Mesendoderm (in vitro differentiated cells): ENCODE measurements around the gene RGS5.

ENCODE experiments used
- DNase-seq: peaks from one replicate; pipeline ENCODE4 v3.0.0; 2013
- H2AK5ac ChIP-seq: 2 replicates; pipeline ENCODE4 v1.6.1; 2013; ENCODE audit warnings: low read length, inconsistent platforms
- H2BK120ac ChIP-seq: 2 replicates; pipeline ENCODE4 v1.6.1; 2013; ENCODE audit warnings: low read depth, mild to moderate bottlenecking, low read length, moderate library complexity, mixed read lengths
- H2BK15ac ChIP-seq: replicated peaks from 2 replicates; pipeline ENCODE4 v1.6.1; 2013; ENCODE audit warnings: low read depth, mild to moderate bottlenecking, moderate library complexity
- H2BK5ac ChIP-seq: 2 replicates; pipeline ENCODE4 v1.6.1; 2013; ENCODE audit warnings: low read length, inconsistent platforms
- H3K18ac ChIP-seq: 2 replicates; pipeline ENCODE4 v1.6.1; 2013; ENCODE audit warnings: mild to moderate bottlenecking, low read length, mixed read lengths
- H3K23ac ChIP-seq: one replicate; pipeline ENCODE4 v1.6.1; 2013; ENCODE audit warnings: low read length
- H3K27ac ChIP-seq: 2 replicates; pipeline ENCODE4 v1.5.1; 2013; ENCODE audit warnings: low read depth, mild to moderate bottlenecking, inconsistent platforms, low read length, moderate library complexity
- H3K27me3 ChIP-seq: 2 replicates; pipeline ENCODE4 v1.6.1; 2013; ENCODE audit warnings: low read length, control low read depth, mild to moderate bottlenecking, inconsistent platforms; ENCODE audit not compliant: insufficient read depth, poor library complexity
- H3K36me3 ChIP-seq: 2 replicates; pipeline ENCODE4 v1.6.1; 2013; ENCODE audit warnings: low read length, inconsistent platforms; ENCODE audit not compliant: control insufficient read depth, insufficient read depth
- H3K4ac ChIP-seq: one replicate; pipeline ENCODE4 v1.6.1; 2013; ENCODE audit warnings: low read depth, mild to moderate bottlenecking, low read length, moderate library complexity
- H3K4me1 ChIP-seq: 2 replicates; pipeline ENCODE4 v1.6.1; 2013; ENCODE audit warnings: low read depth, low read length, inconsistent platforms; ENCODE audit not compliant: control insufficient read depth
- H3K4me2 ChIP-seq: 2 replicates; pipeline ENCODE4 v1.6.1; 2013; ENCODE audit warnings: low read length
- H3K4me3 ChIP-seq: 2 replicates; pipeline ENCODE4 v1.5.1; 2013; ENCODE audit warnings: mild to moderate bottlenecking, low read length
- H3K56ac ChIP-seq: one replicate; pipeline ENCODE4 v1.6.1; 2013; ENCODE audit warnings: low read length
- H3K79me1 ChIP-seq: 2 replicates; pipeline ENCODE4 v1.6.1; 2013; ENCODE audit warnings: low read length, inconsistent platforms
- H3K79me2 ChIP-seq: 2 replicates; pipeline ENCODE4 v1.6.1; 2013; ENCODE audit warnings: mild to moderate bottlenecking, low read length; ENCODE audit not compliant: control insufficient read depth, insufficient read depth
- H3K9ac ChIP-seq: 2 replicates; pipeline ENCODE4 v1.6.1; 2013; ENCODE audit warnings: low read length, inconsistent platforms
- H4K5ac ChIP-seq: one replicate; pipeline ENCODE4 v1.6.1; 2013; ENCODE audit warnings: low read length
- H4K8ac ChIP-seq: one replicate; pipeline ENCODE4 v1.6.1; 2013; ENCODE audit warnings: low read depth, mild to moderate bottlenecking, control low read depth, low read length, moderate library complexity
- WGBS: extraction: QIAGEN DNeasy Blood & Tissue Kit; methylation state at CpG from one replicate; pipeline ENCODE4 v1.1.7; 2013; ENCODE audit warnings: low lambda C conversion rate, missing lambda C conversion rate; ENCODE audit not compliant: insufficient coverage; ENCODE audit errors: extremely low coverage; 5-methylcytosine and 5-hydroxymethylcytosine counted together

The RGS5 gene

GRCh38 chr1:163161841-163162240 lies 40.9 kb downstream of the RGS5 start:
- Histone ChIP-seq H2AK5ac (no peak overlapping the region), H3K4me1 (no peaks in the 10 kb centered on the region), H3K23ac (no peak overlapping the region), H3K56ac (no peak overlapping the region), H3K4ac (no peak overlapping the region), H3K9ac (no peak overlapping the region), H4K5ac (no peak overlapping the region), H3K4me2 (no peak overlapping the region), H3K79me1 (no peaks in the 10 kb centered on the region), H2BK5ac (no peak overlapping the region), H3K4me3 (no peak overlapping the region), H4K8ac (no peak overlapping the region), H2BK120ac (no peak overlapping the region), H3K79me2 (no peaks in the 10 kb centered on the region), H3K27me3 (no peaks in the 10 kb centered on the region), H3K27ac (no peak overlapping the region), H3K36me3 (no peaks in the 10 kb centered on the region), H3K18ac (no peak overlapping the region), H2BK15ac (no peak overlapping the region)
- no CpG with 5 or more reads among the region's 5 CpGs for WGBS
- no peak for DNase-seq

- Histone ChIP-seq H3K27ac (no peak overlapping the region), H3K9ac (no peak overlapping the region), H3K18ac (no peak overlapping the region), H2BK120ac (no peak overlapping the region), H3K4me1 (no peaks in the 10 kb centered on the region), H3K23ac (no peak overlapping the region), H2BK15ac (no peak overlapping the region), H3K4me3 (no peak overlapping the region), H2AK5ac (no peak overlapping the region), H4K5ac (no peak overlapping the region), H3K4ac (no peak overlapping the region), H3K79me2 (no peaks in the 10 kb centered on the region), H3K56ac (no peak overlapping the region), H2BK5ac (no peak overlapping the region), H3K79me1 (no peaks in the 10 kb centered on the region), H3K36me3 (no peaks in the 10 kb centered on the region), H4K8ac (no peak overlapping the region), H3K27me3 (no peaks in the 10 kb centered on the region), H3K4me2 (no peak overlapping the region)
- WGBS = no CpG with 5 or more reads among the region's 2 CpGs
- no peak for DNase-seq
Measured at GRCh38 chr1:163161337-163161736, 41.4 kb downstream of the RGS5 start.

GRCh38 chr1:163155606-163156005 lies 47.1 kb downstream of the RGS5 start:
- Histone ChIP-seq H3K9ac (no peak overlapping the region), H3K56ac (no peak overlapping the region), H2BK15ac (no peak overlapping the region), H3K27me3 (no peaks in the 10 kb centered on the region), H3K79me1 (no peaks in the 10 kb centered on the region), H3K4me3 (no peak overlapping the region), H2AK5ac (no peak overlapping the region), H3K36me3 (no peaks in the 10 kb centered on the region), H3K4me2 (no peak overlapping the region), H3K4me1 (peaks cover 3% of the 10 kb centered on the region), H4K8ac (no peak overlapping the region), H4K5ac (no peak overlapping the region), H3K23ac (no peak overlapping the region), H3K18ac (no peak overlapping the region), H2BK120ac (no peak overlapping the region), H3K79me2 (no peaks in the 10 kb centered on the region), H3K4ac (no peak overlapping the region), H3K27ac (no peak overlapping the region), H2BK5ac (no peak overlapping the region)
- WGBS = no CpG with 5 or more reads among the region's 5 CpGs
- DNase-seq = no peak

GRCh38 chr1:163148911-163149310 lies 53.8 kb downstream of the RGS5 start:
- no peak overlapping the region for H2BK5ac ChIP-seq
- no peak overlapping the region for H3K4me3 ChIP-seq
- H3K23ac ChIP-seq = no peak overlapping the region
- no peak for DNase-seq
- H2BK120ac ChIP-seq = no peak overlapping the region
- no peak overlapping the region for H4K8ac ChIP-seq
- H3K9ac ChIP-seq = no peak overlapping the region
- no peaks in the 10 kb centered on the region for H3K27me3 ChIP-seq
- H3K27ac ChIP-seq = no peak overlapping the region
- no peaks in the 10 kb centered on the region for H3K36me3 ChIP-seq
- no CpG with 5 or more reads among the region's 2 CpGs for WGBS
- H2BK15ac ChIP-seq = no peak overlapping the region
- no peak overlapping the region for H4K5ac ChIP-seq
- no peak overlapping the region for H3K4ac ChIP-seq
- no peaks in the 10 kb centered on the region for H3K4me1 ChIP-seq
- no peak overlapping the region for H3K18ac ChIP-seq
- no peaks in the 10 kb centered on the region for H3K79me1 ChIP-seq
- H3K4me2 ChIP-seq = no peak overlapping the region
- no peak overlapping the region for H3K56ac ChIP-seq
- H2AK5ac ChIP-seq = no peak overlapping the region
- H3K79me2 ChIP-seq = no peaks in the 10 kb centered on the region

GRCh38 chr1:163147019-163147418 lies 55.7 kb downstream of the RGS5 start:
- no peak overlapping the region for H3K4me2 ChIP-seq
- H3K36me3 ChIP-seq = no peaks in the 10 kb centered on the region
- no peak overlapping the region for H3K27ac ChIP-seq

GRCh38 chr1:163145435-163145834 lies 57.3 kb downstream of the RGS5 start:
- no peak overlapping the region for H3K18ac ChIP-seq
- H3K56ac ChIP-seq = no peak overlapping the region
- no CpG with 5 or more reads among the region's 1 CpG for WGBS
- H4K8ac ChIP-seq = no peak overlapping the region
- H2AK5ac ChIP-seq = no peak overlapping the region
- no peaks in the 10 kb centered on the region for H3K4me1 ChIP-seq
- H3K27me3 ChIP-seq = no peaks in the 10 kb centered on the region
- no peak overlapping the region for H2BK15ac ChIP-seq
- H4K5ac ChIP-seq = no peak overlapping the region
- no peak overlapping the region for H3K4me3 ChIP-seq
- H3K27ac ChIP-seq = no peak overlapping the region
- no peak overlapping the region for H3K9ac ChIP-seq
- no peak for DNase-seq
- H3K4me2 ChIP-seq = no peak overlapping the region
- no peak overlapping the region for H2BK120ac ChIP-seq
- no peak overlapping the region for H2BK5ac ChIP-seq
- no peaks in the 10 kb centered on the region for H3K36me3 ChIP-seq
- no peak overlapping the region for H3K23ac ChIP-seq
- no peaks in the 10 kb centered on the region for H3K79me1 ChIP-seq
- H3K79me2 ChIP-seq = no peaks in the 10 kb centered on the region
- no peak overlapping the region for H3K4ac ChIP-seq

More at GRCh38 chr1:163147019-163147418, 55.7 kb downstream of the RGS5 start:
- Histone ChIP-seq H3K4me3 (no peak overlapping the region), H3K79me1 (no peaks in the 10 kb centered on the region), H3K9ac (no peak overlapping the region), H3K79me2 (no peaks in the 10 kb centered on the region), H2AK5ac (no peak overlapping the region), H2BK5ac (no peak overlapping the region), H3K18ac (no peak overlapping the region), H4K5ac (no peak overlapping the region), H3K23ac (no peak overlapping the region), H2BK15ac (no peak overlapping the region), H3K4me1 (no peaks in the 10 kb centered on the region), H4K8ac (no peak overlapping the region), H3K27me3 (no peaks in the 10 kb centered on the region), H3K4ac (no peak overlapping the region), H2BK120ac (no peak overlapping the region), H3K56ac (no peak overlapping the region)
- no CpG with 5 or more reads among the region's 3 CpGs for WGBS
- DNase-seq = no peak
